HepG2 (cell line): ENCODE data around the gene GMEB1. TPM values are rescaled to one million over a fixed set of nuclear protein-coding genes. Genes with fewer than 3 reads are reported as not detected.

ENCODE experiments used
- AHDC1 ChIP-seq: sonication (generic); formaldehyde crosslinking; IDR thresholded peaks from 2 replicates; pipeline ENCODE4 v1.5.1; 2020; ENCODE audit warnings: mild to moderate bottlenecking, missing genetic modification reagents, borderline replicate concordance
- BRF2 ChIP-seq: sonication (generic); formaldehyde crosslinking; IDR thresholded peaks from 2 replicates; pipeline ENCODE4 v1.8.1; 2022; ENCODE audit warnings: mild to moderate bottlenecking, missing genetic modification reagents
- CHCHD3 ChIP-seq: sonication (generic); formaldehyde crosslinking; IDR thresholded peaks from 2 replicates; pipeline ENCODE4 v1.8.0; 2022; ENCODE audit warnings: mild to moderate bottlenecking, missing genetic modification reagents, moderate library complexity
- DRAP1 ChIP-seq: IDR thresholded peaks from 2 replicates; pipeline ENCODE4 v1.6.1; 2016; ENCODE audit warnings: missing genetic modification reagents, missing compliant biosample characterization
- IRF9 ChIP-seq: sonication (generic); formaldehyde crosslinking; IDR thresholded peaks from 2 replicates; pipeline ENCODE4 v1.8.0; 2022; ENCODE audit warnings: missing genetic modification reagents, mild to moderate bottlenecking, borderline replicate concordance
- KAT8 ChIP-seq: IDR thresholded peaks from 2 replicates; pipeline ENCODE4 v1.6.1; 2016; ENCODE audit warnings: missing genetic modification reagents, missing compliant biosample characterization
- KDM5A ChIP-seq: fragments of 200-600 bp; sonication (generic); IDR thresholded peaks from 2 replicates; pipeline ENCODE4 v1.7.0; 2018; ENCODE audit warnings: antibody characterized with exemption, mild to moderate bottlenecking, low read length, borderline replicate concordance
- KLF13 ChIP-seq: sonication (generic); formaldehyde crosslinking; IDR thresholded peaks from 2 replicates; pipeline ENCODE4 v1.4.0; 2020; ENCODE audit warnings: mild to moderate bottlenecking, missing genetic modification reagents
- MZF1 ChIP-seq: sonication (generic); formaldehyde crosslinking; IDR thresholded peaks from 2 replicates; pipeline ENCODE4 v1.8.1; 2023; ENCODE audit warnings: mild to moderate bottlenecking, missing genetic modification reagents, borderline replicate concordance
- NFE2 ChIP-seq: sonication (generic); formaldehyde crosslinking; IDR thresholded peaks from 2 replicates; pipeline ENCODE4 v1.4.0; 2020; ENCODE audit warnings: missing genetic modification reagents
- PPARG ChIP-seq: conservative IDR thresholded peaks from 2 replicates; pipeline ENCODE4 v1.6.1; 2016; ENCODE audit warnings: missing biosample characterization, missing genetic modification reagents
- THAP8 ChIP-seq: sonication (generic); formaldehyde crosslinking; IDR thresholded peaks from 2 replicates; pipeline ENCODE4 v1.5.1; 2020; ENCODE audit warnings: missing genetic modification reagents, mild to moderate bottlenecking, borderline replicate concordance
- ZNF136 ChIP-seq: sonication (generic); formaldehyde crosslinking; IDR thresholded peaks from 2 replicates; pipeline ENCODE4 v1.8.1; 2022; ENCODE audit warnings: low read depth, mild to moderate bottlenecking, moderate library complexity, missing genetic modification reagents
- ZNF567 ChIP-seq: sonication (generic); formaldehyde crosslinking; IDR thresholded peaks from 2 replicates; pipeline ENCODE4 v1.8.1; 2023; ENCODE audit warnings: mild to moderate bottlenecking, missing genetic modification reagents, borderline replicate concordance
- ZNF670 ChIP-seq: sonication (generic); formaldehyde crosslinking; IDR thresholded peaks from 2 replicates; pipeline ENCODE4 v1.8.0; 2022; ENCODE audit warnings: mild to moderate bottlenecking, missing genetic modification reagents, borderline replicate concordance
- ZNF691 ChIP-seq: sonication (generic); formaldehyde crosslinking; IDR thresholded peaks from 2 replicates; pipeline ENCODE4 v1.4.0; 2020; ENCODE audit warnings: missing genetic modification reagents, low read depth, mild to moderate bottlenecking, borderline replicate concordance
- ZNF703 ChIP-seq: sonication (generic); formaldehyde crosslinking; IDR thresholded peaks from 2 replicates; pipeline ENCODE4 v1.5.1; 2020; ENCODE audit warnings: missing genetic modification reagents, mild to moderate bottlenecking, moderate library complexity, borderline replicate concordance
- ZNF792 ChIP-seq: IDR thresholded peaks from 2 replicates; pipeline ENCODE4 v1.6.1; 2016
- ZSCAN22 ChIP-seq: sonication (generic); formaldehyde crosslinking; IDR thresholded peaks from 2 replicates; pipeline ENCODE4 v1.4.0; 2020; ENCODE audit warnings: mild to moderate bottlenecking, missing genetic modification reagents
- polyA plus RNA-seq, 8 experiments: library from polyadenylated mRNA; depleted of rRNA in 3 of 8; stranded (reverse) in 7 of 8; unstranded in 1 of 8; fragments of >200 nt; fragmentation: Illumina TruSeq in 4 of 8; extraction: Trizol in 4 of 8; gene quantifications; 2 replicates each; pipeline versions ENCODE4 v1.2.1 to v1.2.3, GENCODE V29; 2011 to 2016; ENCODE audit warnings: low read depth in 4 of 8, missing spikeins in 1 of 8, mixed read lengths in 1 of 8; ENCODE audit not compliant: insufficient read depth in 1 of 8
- total RNA-seq, 5 experiments: library from RNA; depleted of rRNA; stranded (reverse); fragments of >200 nt; fragmentation: Illumina TruSeq; extraction: Trizol; gene quantifications; 2 replicates each; pipeline ENCODE4 v1.2.3, GENCODE V29; 2016; ENCODE audit warnings: low read depth in 1 of 5

The GMEB1 gene
- total and polyA plus RNA-seq, 2 of the 13 experiments (the other 11 are each of a cell fraction or from before 2014, with no cell fraction given): 3.0 to 6.0 TPM

GRCh38 chr1:28642847-28643635 is 25.5 kb upstream of the GMEB1 start, which contains the start of gene TAF12 (continued):
- TF ChIP-seq AHDC1 (CRISPR knock-in tag) (no peak), KDM5A (peak; percentile 58; the same call in 1 of the 2 replicates), KLF13 (no peak), PPARG (peak; percentile 49; the same call in 1 of the 2 replicates), ZNF136 (no peak), ZSCAN22 (CRISPR knock-in tag) (no peak), ZNF567 (CRISPR knock-in tag) (no peak; the same call in 1 of the 2 replicates), BRF2 (CRISPR knock-in tag) (no peak), ZNF792 (peak; percentile 95), IRF9 (CRISPR knock-in tag) (peak; percentile 83; the same call in 1 of the 2 replicates), MZF1 (CRISPR knock-in tag) (no peak), DRAP1 (peak; percentile 89; the same call in 1 of the 2 replicates), NFE2 (CRISPR knock-in tag) (no peak), ZNF670 (peak; percentile 65), ZNF691 (CRISPR knock-in tag) (no peak; the same call in 1 of the 2 replicates), KAT8 (CRISPR knock-in tag) (peak; percentile 94), ZNF703 (no peak), CHCHD3 (CRISPR knock-in tag) (no peak), THAP8 (CRISPR knock-in tag) (peak; percentile 77; the same call in 1 of the 2 replicates)
